HAP-1 (cell line): Measurements from ENCODE around the gene FTCD.

ENCODE experiments used
- DNase-seq, 2 experiments: peaks; one replicate each; pipeline ENCODE4 v3.0.0-alpha.2; 2016 to 2020; ENCODE audit warnings: low spot score in 2 of 2
- H3K27me3 ChIP-seq: fragments of 250-450 bp; sonication (Bioruptor Pico); 2 replicates; pipeline ENCODE4 v1.5.1; 2020; ENCODE audit warnings: low read depth, mild to moderate bottlenecking, moderate library complexity
- H3K36me3 ChIP-seq: fragments of 250-450 bp; sonication (Bioruptor Pico); replicated peaks from 2 replicates; pipeline ENCODE4 v1.5.1; 2020; ENCODE audit warnings: mild to moderate bottlenecking
- H3K4me1 ChIP-seq: fragments of 250-450 bp; sonication (Bioruptor Pico); 2 replicates; pipeline ENCODE4 v1.5.1; 2020; ENCODE audit warnings: mild to moderate bottlenecking
- H3K4me3 ChIP-seq: fragments of 250-450 bp; sonication (Bioruptor Pico); 2 replicates; pipeline ENCODE4 v1.5.1; 2020; ENCODE audit warnings: mild to moderate bottlenecking, moderate library complexity
- H3K9me3 ChIP-seq: fragments of 250-450 bp; sonication (Bioruptor Pico); 2 replicates; pipeline ENCODE4 v1.5.1; 2020; ENCODE audit warnings: mild to moderate bottlenecking, moderate library complexity
- in situ Hi-C: fragments of 300-500 bp; cut with MboI; formaldehyde crosslinking; loops from 3 replicates; pipeline ENCODE4 v1.14.3; 2020; ENCODE audit warnings: low sequenced_read_pairs, inconsistent platforms, mixed read lengths

FTCD gene

DNA sequence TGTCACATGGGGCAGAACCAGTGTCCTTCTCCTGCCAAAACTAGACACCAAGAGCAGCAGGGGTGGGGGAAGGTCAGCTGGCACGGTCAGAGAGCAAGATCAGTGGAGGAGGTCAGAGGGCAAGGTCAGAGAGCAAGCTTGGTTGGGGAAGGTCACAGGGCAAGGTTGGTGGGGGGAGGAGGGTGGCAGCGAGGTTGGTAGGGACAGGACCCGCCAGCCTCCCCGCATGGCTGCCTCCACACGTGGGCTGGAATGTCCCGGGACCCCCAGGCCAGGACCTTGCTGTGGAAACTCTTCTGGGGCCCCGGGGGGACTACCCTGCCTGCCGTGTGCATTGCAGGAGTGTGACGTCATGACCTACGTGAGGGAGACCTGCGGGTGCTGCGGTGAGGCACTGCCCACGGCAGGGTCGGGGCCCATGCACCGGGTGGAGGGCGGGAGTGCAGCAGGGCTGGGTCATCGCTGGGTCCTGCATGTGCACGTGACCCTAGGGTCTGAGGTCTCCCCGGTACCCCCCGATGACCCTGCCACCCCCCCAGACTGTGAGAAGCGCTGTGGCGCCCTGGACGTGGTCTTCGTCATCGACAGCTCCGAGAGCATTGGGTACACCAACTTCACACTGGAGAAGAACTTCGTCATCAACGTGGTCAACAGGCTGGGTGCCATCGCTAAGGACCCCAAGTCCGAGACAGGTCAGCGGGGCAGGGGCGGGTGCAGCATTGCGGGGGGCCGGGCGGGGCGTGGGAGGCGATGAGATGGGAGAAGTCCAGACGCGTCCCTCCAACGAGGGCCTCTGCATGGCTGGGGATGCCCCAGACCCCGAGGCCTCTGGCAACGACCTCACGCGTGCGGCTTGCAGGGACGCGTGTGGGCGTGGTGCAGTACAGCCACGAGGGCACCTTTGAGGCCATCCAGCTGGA is 30.2 kb downstream of the FTCD start:
- H3K9me3 ChIP-seq = no peaks in the 10 kb centered on the region
- H3K4me1 ChIP-seq = no peaks in the 10 kb centered on the region
- no peaks in the 10 kb centered on the region for H3K27me3 ChIP-seq
- no peak overlapping the region for H3K4me3 ChIP-seq
- in situ Hi-C loops = no loop called here
- no peak for DNase-seq
- peaks cover 2% of the 10 kb centered on the region for H3K36me3 ChIP-seq

GRCh38 chr21:46124083-46124925 is 31.1 kb downstream of the FTCD start:
- Histone ChIP-seq H3K9me3 (no peaks in the 10 kb centered on the region), H3K27me3 (no peaks in the 10 kb centered on the region), H3K36me3 (peaks cover 2% of the 10 kb centered on the region), H3K4me3 (no peak overlapping the region), H3K4me1 (no peaks in the 10 kb centered on the region)
- in situ Hi-C loops = no loop called here
- no peak for DNase-seq

DNA sequence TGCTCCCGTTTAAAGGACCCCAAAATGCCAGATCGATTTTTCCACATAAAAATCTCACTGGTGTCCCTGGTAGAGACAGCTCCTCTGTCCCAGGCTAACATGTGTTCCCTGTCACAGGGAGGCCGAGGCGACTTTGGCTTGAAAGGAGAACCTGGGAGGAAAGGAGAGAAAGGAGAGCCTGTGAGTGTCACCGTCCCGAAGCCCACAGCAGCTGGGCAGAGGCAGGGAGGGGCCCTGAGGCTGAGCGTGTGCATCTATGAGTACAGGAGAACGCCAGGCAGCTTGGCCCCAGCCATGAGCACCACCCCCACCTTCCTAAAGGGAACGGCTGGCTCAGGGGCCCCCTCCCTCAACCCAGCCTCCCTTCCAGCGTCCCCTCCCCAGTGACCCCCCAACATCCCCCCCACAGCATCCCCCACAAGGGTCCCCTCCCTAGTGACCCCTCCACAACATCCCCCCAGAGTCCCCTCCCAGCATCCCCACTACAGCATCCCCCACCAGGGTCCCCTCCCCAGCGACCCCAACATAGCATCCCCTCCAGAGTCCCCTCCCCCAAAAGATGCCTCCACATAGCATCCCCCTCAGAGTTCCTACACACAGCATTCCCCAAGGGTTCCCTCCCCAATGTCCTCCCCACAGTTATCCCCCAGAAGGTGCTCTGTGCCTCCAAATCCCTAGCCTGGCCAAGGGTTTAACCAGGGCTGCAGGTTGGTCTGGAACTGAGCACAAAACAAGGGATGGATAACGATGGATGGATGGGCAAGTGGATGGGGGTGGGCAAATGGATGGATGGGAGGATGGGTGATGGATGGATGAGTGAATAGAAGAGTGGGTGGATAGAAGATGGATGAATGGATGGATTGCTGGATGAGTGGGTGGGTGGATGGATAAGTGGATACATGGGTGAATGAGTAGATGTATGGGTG is 32.4 kb downstream of the FTCD start:
- DNase-seq = no peak
- H3K36me3 ChIP-seq = peaks cover 2% of the 10 kb centered on the region
- H3K9me3 ChIP-seq = no peaks in the 10 kb centered on the region
- H3K27me3 ChIP-seq = no peaks in the 10 kb centered on the region
- no peaks in the 10 kb centered on the region for H3K4me1 ChIP-seq
- no peak overlapping the region for H3K4me3 ChIP-seq
- in situ Hi-C loops = no loop called here

DNA sequence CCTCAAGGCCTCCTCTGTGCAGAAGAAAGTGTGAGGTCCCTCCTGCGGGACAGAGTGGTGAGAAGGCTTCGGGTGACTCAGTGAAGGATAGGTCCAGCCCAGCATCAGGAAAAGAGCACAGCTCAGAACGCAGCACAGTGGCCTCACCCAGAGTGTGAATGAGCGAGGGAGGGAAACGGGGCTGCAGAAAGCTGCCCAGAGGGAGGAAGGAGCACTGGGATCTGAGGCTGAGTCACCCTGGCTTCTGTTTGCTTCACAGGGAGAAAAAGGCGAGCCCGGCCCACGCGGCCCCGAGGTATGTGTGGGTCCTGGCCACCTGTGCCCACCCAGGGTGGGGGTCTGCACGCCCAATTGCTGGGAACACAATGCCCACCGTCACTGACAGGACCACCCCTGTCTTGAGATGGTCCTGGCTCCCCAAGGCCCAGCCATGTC is 33.1 kb downstream of the FTCD start:
- DNase-seq = no peak
- Histone ChIP-seq H3K4me1 (no peaks in the 10 kb centered on the region), H3K36me3 (peaks cover 2% of the 10 kb centered on the region; the same call in 1 of the 2 replicates), H3K4me3 (no peak overlapping the region), H3K27me3 (no peaks in the 10 kb centered on the region), H3K9me3 (no peaks in the 10 kb centered on the region)
- in situ Hi-C loops = no loop called here

GRCh38 chr21:46121286-46122221 is 33.8 kb downstream of the FTCD start:
- DNase-seq = no peak
- Histone ChIP-seq H3K4me3 (no peak overlapping the region), H3K9me3 (no peaks in the 10 kb centered on the region), H3K27me3 (no peaks in the 10 kb centered on the region), H3K36me3 (peaks cover 2% of the 10 kb centered on the region; the same call in 1 of the 2 replicates), H3K4me1 (no peaks in the 10 kb centered on the region)
- in situ Hi-C loops = no loop called here

GRCh38 chr21:46120301-46121285 is 34.8 kb downstream of the FTCD start:
- DNase-seq = no peak
- no peaks in the 10 kb centered on the region for H3K27me3 ChIP-seq
- in situ Hi-C loops = no loop called here
- H3K9me3 ChIP-seq = no peaks in the 10 kb centered on the region
- no peak overlapping the region for H3K4me3 ChIP-seq
- peaks cover 2% of the 10 kb centered on the region; the same call in 1 of the 2 replicates for H3K36me3 ChIP-seq
- H3K4me1 ChIP-seq = no peaks in the 10 kb centered on the region

DNA sequence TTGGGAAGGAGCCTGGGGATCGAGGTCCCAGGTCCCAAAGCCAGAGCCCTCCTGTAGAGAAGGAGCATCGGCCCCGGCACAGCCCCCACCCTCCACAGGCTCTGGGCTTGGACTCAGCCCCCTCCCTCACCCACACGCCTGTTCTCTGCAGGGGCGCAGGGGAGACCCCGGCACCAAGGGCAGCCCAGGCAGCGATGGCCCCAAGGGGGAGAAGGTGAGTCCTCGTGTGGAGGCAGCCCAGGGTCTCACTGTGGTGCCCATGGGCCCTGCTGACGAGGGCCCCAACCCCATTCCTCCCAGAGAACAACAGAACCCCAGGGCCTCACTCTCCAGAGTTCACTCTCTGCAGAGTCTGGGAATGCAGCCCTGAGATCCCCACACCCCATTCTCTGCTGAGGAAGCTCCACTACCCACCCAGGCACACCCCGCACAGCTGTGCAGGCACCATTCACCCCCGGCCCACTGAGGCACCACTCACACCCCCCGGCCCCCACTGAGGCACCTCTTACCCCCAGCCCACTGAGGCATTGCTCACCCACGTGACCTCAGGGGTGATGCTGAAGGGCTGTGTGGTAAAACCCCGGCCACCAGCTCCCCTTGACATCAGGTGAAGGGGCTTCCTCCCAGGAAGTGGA is 35.6 kb downstream of the FTCD start:
- Histone ChIP-seq H3K36me3 (peaks cover 4% of the 10 kb centered on the region), H3K4me3 (no peak overlapping the region), H3K27me3 (no peaks in the 10 kb centered on the region), H3K9me3 (no peaks in the 10 kb centered on the region), H3K4me1 (no peaks in the 10 kb centered on the region)
- in situ Hi-C loops = no loop called here
- no peak for DNase-seq

- Histone ChIP-seq H3K4me3 (no peak overlapping the region), H3K9me3 (no peaks in the 10 kb centered on the region), H3K36me3 (peaks cover 8% of the 10 kb centered on the region), H3K4me1 (no peaks in the 10 kb centered on the region), H3K27me3 (no peaks in the 10 kb centered on the region)
- in situ Hi-C loops = no loop called here
- DNase-seq = no peak
Observed at GRCh38 chr21:46119144-46119636, 36.2 kb downstream of the FTCD start.

GRCh38 chr21:46118316-46119143 is 36.8 kb downstream of the FTCD start:
- no peak overlapping the region for H3K4me3 ChIP-seq
- no peaks in the 10 kb centered on the region for H3K9me3 ChIP-seq
- no peaks in the 10 kb centered on the region for H3K27me3 ChIP-seq
- no peak for DNase-seq
- in situ Hi-C loops = no loop called here
- H3K4me1 ChIP-seq = no peaks in the 10 kb centered on the region
- H3K36me3 ChIP-seq = peaks cover 8% of the 10 kb centered on the region

GRCh38 chr21:46117586-46118315 is 37.6 kb downstream of the FTCD start:
- in situ Hi-C loops = no loop called here
- H3K9me3 ChIP-seq = no peaks in the 10 kb centered on the region
- no peak for DNase-seq
- no peaks in the 10 kb centered on the region for H3K27me3 ChIP-seq
- H3K4me1 ChIP-seq = no peaks in the 10 kb centered on the region
- peaks cover 12% of the 10 kb centered on the region for H3K36me3 ChIP-seq
- no peak overlapping the region for H3K4me3 ChIP-seq
